Endothelial cell of umbilical vein (primary cell): ENCODE measurements around the gene OPCML. TPM values are rescaled to one million over a fixed set of nuclear protein-coding genes. Genes with fewer than 3 reads are reported as not detected.

Experiments
- BruUV-seq: library from RNA; stranded (reverse); fragments of 400-500 nt; replicated peaks from 2 replicates; lab custom pipeline; 2021; lab: Mats Ljungman, UMichigan
- CTCF ChIA-PET: fragments of 300-600, 350-600 bp; sonication (Branson Sonifier 250); formaldehyde crosslinking; loops from one replicate; lab custom pipeline; 2021; ENCODE audit warnings: antibody characterized with exemption, inconsistent platforms; lab: Charles Lee
- POLR2A ChIA-PET: fragments of 300-600, 350-600 bp; sonication (Branson Sonifier 250); formaldehyde crosslinking; loops from one replicate; lab custom pipeline; 2021; ENCODE audit warnings: antibody characterized with exemption, inconsistent platforms; lab: Charles Lee
- DNase-seq: peaks from one replicate; pipeline ENCODE4 v3.0.0-alpha.2; 2011; ENCODE audit warnings: low read depth, low spot score
- FAIRE-seq: peaks from 2 replicates; lab custom pipeline; 2011; peaks lifted over from hg19 to GRCh38; lab: Jason Lieb, UNC
- H2AFZ ChIP-seq: 2 replicates; pipeline ENCODE4 v1.6.0; 2012; ENCODE audit warnings: low read depth, low read length, control low read depth, inconsistent platforms
- H3K27ac ChIP-seq: 2 replicates; pipeline ENCODE4 v1.5.1; 2011; ENCODE audit warnings: low read depth, mild to moderate bottlenecking, control low read depth, low read length, moderate library complexity; ENCODE audit not compliant: insufficient read depth
- H3K27me3 ChIP-seq, 2 experiments: 2 replicates each; pipeline versions ENCODE4 v1.6.0 to v1.6.1; 2011; ENCODE audit warnings: low read length in 2 of 2, mixed read lengths in 1 of 2; ENCODE audit not compliant: control insufficient read depth in 2 of 2, insufficient read depth in 2 of 2
- H3K36me3 ChIP-seq, 2 experiments: 2 replicates in 1 of 2; 3 replicates in 1 of 2; pipeline ENCODE4 v1.5.1; 2011; ENCODE audit warnings: low read length in 2 of 2, mild to moderate bottlenecking in 1 of 2, moderate library complexity in 1 of 2; ENCODE audit not compliant: control insufficient read depth in 2 of 2, insufficient read depth in 2 of 2; ENCODE audit errors: extremely low read depth in 1 of 2
- H3K4me1 ChIP-seq: 3 replicates; pipeline ENCODE4 v1.5.1; 2011; ENCODE audit warnings: mild to moderate bottlenecking, low read length; ENCODE audit not compliant: control insufficient read depth, insufficient read depth; ENCODE audit errors: extremely low read depth
- H3K4me2 ChIP-seq: 2 replicates; pipeline ENCODE4 v1.6.1; 2011; ENCODE audit warnings: low read length, control low read depth, mixed read lengths; ENCODE audit not compliant: insufficient read depth
- H3K4me3 ChIP-seq, 3 experiments: fragments of 200-600 bp in 1 of 3; sonication (generic), shearing (Covaris generic) in 1 of 3; replicated peaks in 1 of 3; 2 replicates each; pipeline ENCODE4 v1.5.1; 2011 to 2016; ENCODE audit warnings: control low read depth in 3 of 3, low read length in 3 of 3, mild to moderate bottlenecking in 2 of 3, inconsistent platforms in 1 of 3, low read depth in 1 of 3, moderate library complexity in 1 of 3; ENCODE audit not compliant: insufficient read depth in 1 of 3
- H3K79me2 ChIP-seq: 2 replicates; pipeline ENCODE4 v1.6.0; 2012; ENCODE audit warnings: low read length, inconsistent platforms; ENCODE audit not compliant: control insufficient read depth, insufficient read depth
- H3K9ac ChIP-seq: replicated peaks from 2 replicates; pipeline ENCODE3; 2011; ENCODE audit warnings: low read length, control low read depth; ENCODE audit not compliant: insufficient read depth; ENCODE audit errors: extremely low read depth
- H3K9me1 ChIP-seq: replicated peaks from 3 replicates; pipeline ENCODE4 v1.6.0; 2011; ENCODE audit warnings: mild to moderate bottlenecking, low read length; ENCODE audit not compliant: control insufficient read depth, insufficient read depth; ENCODE audit errors: extremely low read depth
- H3K9me3 ChIP-seq: replicated peaks from 2 replicates; pipeline ENCODE4 v1.5.1; 2012; ENCODE audit warnings: low read length, inconsistent platforms; ENCODE audit not compliant: control insufficient read depth, insufficient read depth
- H4K20me1 ChIP-seq: replicated peaks from 2 replicates; pipeline ENCODE3; 2011; ENCODE audit warnings: mild to moderate bottlenecking, low read length; ENCODE audit not compliant: control insufficient read depth, insufficient read depth; ENCODE audit errors: extremely low read depth
- EZH2 ChIP-seq: IDR thresholded peaks from 2 replicates; pipeline ENCODE4 v1.6.1; 2012; ENCODE audit warnings: borderline replicate concordance, low read depth, mild to moderate bottlenecking, moderate library complexity, low read length, inconsistent platforms; ENCODE audit not compliant: severe bottlenecking
- FOS ChIP-seq: IDR thresholded peaks from 2 replicates; pipeline ENCODE4 v1.6.1; 2011; ENCODE audit warnings: mild to moderate bottlenecking, low read length, moderate library complexity, borderline replicate concordance; ENCODE audit not compliant: insufficient read depth
- GATA2 ChIP-seq: IDR thresholded peaks from 2 replicates; pipeline ENCODE4 v1.7.0; 2011; ENCODE audit warnings: low read depth, mild to moderate bottlenecking, moderate library complexity, mixed read lengths, low read length; ENCODE audit not compliant: insufficient read length, insufficient read depth
- JUN ChIP-seq: IDR thresholded peaks from 2 replicates; pipeline ENCODE4 v1.6.1; 2011; ENCODE audit warnings: borderline replicate concordance, low read depth; ENCODE audit not compliant: insufficient read length, insufficient read depth
- MYC ChIP-seq: IDR thresholded peaks from one replicate; pipeline ENCODE4 v1.6.1; 2011; ENCODE audit warnings: mild to moderate bottlenecking, low read depth, low read length
- POLR2A ChIP-seq: IDR thresholded peaks from 2 replicates; pipeline ENCODE4 v1.6.1; 2012; ENCODE audit warnings: low read depth, mild to moderate bottlenecking, control low read depth, low read length
- POLR2AphosphoS5 ChIP-seq: IDR thresholded peaks from 2 replicates; pipeline ENCODE4 v1.6.1; 2012; ENCODE audit warnings: low read depth, mild to moderate bottlenecking, control low read depth, low read length, moderate library complexity; ENCODE audit not compliant: insufficient read depth
- dilution Hi-C: fragments of 300-500 bp; cut with MboI; formaldehyde crosslinking; loops from one replicate; pipeline ENCODE4 v1.15.0; 2019; ENCODE audit warnings: low sequenced_read_pairs; ENCODE audit not compliant: extremely low pct_ligation_motif_present
- intact Hi-C: fragments of 100-400 bp; cut with micrococcal nuclease; formaldehyde crosslinking; loops from one replicate; pipeline ENCODE4 v1.10.0; 2022
- polyA plus RNA-seq, 4 experiments: library from polyadenylated mRNA; depleted of rRNA in 3 of 4; stranded (reverse) in 3 of 4; unstranded in 1 of 4; fragments of >200 nt; gene quantifications; 2 replicates each; pipeline versions ENCODE4 v1.2.1 to v1.2.3, GENCODE V29; 2011 to 2012; ENCODE audit warnings: missing spikeins in 1 of 4
- total RNA-seq: library from RNA; stranded (reverse); gene quantifications from 2 replicates; pipeline ENCODE4 v1.2.3, GENCODE V29; 2021
- TF ChIP-seq, protein P1 (sequence below): IDR thresholded peaks from 2 replicates; pipeline ENCODE4 v1.6.1; 2011; ENCODE audit not compliant: insufficient read depth, insufficient read length
- TF ChIP-seq, protein P2 (sequence below), 2 donors: IDR thresholded peaks; 1 replicate in 1 of 2; 2 replicates in 1 of 2; pipeline ENCODE4 v1.5.1; 2011; ENCODE audit warnings: low read length in 2 of 2, mild to moderate bottlenecking in 2 of 2, moderate library complexity in 2 of 2, control low read depth in 1 of 2, inconsistent platforms in 1 of 2, low read depth in 1 of 2; ENCODE audit not compliant: insufficient read depth in 1 of 2; ENCODE audit errors: extremely low read depth in 1 of 2

Gene OPCML
- total and polyA plus RNA-seq, 2 donors (not counting 3 experiments of a cell fraction or from before 2014, with no cell fraction given), result not detected

DNA sequence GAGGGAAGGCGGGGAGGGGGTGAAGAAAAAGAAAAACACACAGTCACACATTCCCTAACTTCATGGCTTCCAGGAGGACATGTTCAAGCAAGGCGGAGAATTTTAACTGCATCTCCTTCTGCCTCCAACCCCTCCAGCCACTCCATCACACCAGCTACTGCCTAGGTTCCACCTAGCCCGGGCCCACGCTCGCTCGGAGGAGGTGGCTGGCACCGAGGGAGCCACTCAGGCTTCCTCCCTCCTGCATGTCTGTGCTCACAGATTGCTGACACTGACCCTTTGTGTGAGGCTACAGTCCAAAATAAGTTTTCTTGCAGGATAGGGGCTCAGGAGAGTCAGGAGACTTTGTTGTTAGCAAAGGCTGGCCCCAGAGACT lies 9.4 kb upstream of the OPCML start:
- dilution Hi-C loops, result no loop called here
- H3K9ac ChIP-seq, result no peak overlapping the region
- H3K4me2 ChIP-seq, result no peak overlapping the region
- ChIA-PET CTCF (no interaction called here), POLR2A (no interaction called here)
- intact Hi-C loops, result no loop called here
- peaks cover 3% of the 10 kb centered on the region for H3K9me3 ChIP-seq
- no peaks in the 10 kb centered on the region for H4K20me1 ChIP-seq
- no peaks in the 10 kb centered on the region for H3K36me3 ChIP-seq
- H3K4me1 ChIP-seq, result no peaks in the 10 kb centered on the region
- no peak for DNase-seq
- TF ChIP-seq POLR2AphosphoS5 (no peak), EZH2 (no peak), FOS (no peak)
- H3K27me3 ChIP-seq, result no peaks in the 10 kb centered on the region
- no peaks in the 10 kb centered on the region for H3K79me2 ChIP-seq
- H3K27ac ChIP-seq, result no peak overlapping the region
- no peak for FAIRE-seq
- H2AFZ ChIP-seq, result no peak overlapping the region
- H3K4me3 ChIP-seq, result no peak overlapping the region
- no peaks in the 10 kb centered on the region for H3K9me1 ChIP-seq
- no TSS peak for BruUV-seq

DNA sequence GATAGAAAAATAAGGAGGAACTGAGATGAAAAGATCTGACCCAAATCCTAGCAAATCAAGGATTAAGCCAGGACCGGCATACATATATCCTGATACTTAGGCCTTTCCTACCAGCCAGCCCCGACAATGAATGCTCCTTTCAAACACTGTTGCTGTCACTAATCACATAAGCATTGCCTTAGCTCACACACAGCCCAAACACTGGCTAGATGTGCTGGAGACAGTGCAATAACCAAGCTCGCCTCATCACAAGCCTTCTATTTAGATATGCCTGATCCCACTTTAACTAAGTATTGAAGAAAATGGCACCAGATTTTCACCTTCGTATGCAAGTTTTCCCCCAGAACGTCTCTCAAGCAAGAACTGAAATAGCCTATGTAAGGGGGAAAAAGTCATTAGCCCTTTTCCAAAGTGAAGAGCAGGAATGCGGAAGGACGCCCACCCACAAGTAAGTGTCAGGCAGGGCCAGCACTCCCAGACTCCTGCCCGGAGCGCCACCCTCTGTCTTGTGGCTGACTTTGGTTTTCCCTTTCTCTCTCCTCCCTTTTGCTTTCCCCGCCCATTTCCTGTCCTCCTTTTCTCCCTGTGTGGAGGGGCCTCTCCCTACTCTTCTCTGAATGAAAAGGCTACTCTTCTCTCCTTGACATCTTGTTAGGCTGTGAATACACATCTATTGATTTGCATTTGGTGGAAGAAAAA lies 8.9 kb upstream of the OPCML start:
- DNase-seq (no peak), FAIRE-seq (no peak)
- TF ChIP-seq FOS (no peak), POLR2A (no peak), EZH2 (no peak), GATA2 (no peak), JUN (no peak), POLR2AphosphoS5 (no peak), MYC (no peak)
- TF ChIP-seq, protein P1, sequence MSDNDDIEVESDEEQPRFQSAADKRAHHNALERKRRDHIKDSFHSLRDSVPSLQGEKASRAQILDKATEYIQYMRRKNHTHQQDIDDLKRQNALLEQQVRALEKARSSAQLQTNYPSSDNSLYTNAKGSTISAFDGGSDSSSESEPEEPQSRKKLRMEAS, result no peak
- TF ChIP-seq, protein P2, sequence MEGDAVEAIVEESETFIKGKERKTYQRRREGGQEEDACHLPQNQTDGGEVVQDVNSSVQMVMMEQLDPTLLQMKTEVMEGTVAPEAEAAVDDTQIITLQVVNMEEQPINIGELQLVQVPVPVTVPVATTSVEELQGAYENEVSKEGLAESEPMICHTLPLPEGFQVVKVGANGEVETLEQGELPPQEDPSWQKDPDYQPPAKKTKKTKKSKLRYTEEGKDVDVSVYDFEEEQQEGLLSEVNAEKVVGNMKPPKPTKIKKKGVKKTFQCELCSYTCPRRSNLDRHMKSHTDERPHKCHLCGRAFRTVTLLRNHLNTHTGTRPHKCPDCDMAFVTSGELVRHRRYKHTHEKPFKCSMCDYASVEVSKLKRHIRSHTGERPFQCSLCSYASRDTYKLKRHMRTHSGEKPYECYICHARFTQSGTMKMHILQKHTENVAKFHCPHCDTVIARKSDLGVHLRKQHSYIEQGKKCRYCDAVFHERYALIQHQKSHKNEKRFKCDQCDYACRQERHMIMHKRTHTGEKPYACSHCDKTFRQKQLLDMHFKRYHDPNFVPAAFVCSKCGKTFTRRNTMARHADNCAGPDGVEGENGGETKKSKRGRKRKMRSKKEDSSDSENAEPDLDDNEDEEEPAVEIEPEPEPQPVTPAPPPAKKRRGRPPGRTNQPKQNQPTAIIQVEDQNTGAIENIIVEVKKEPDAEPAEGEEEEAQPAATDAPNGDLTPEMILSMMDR (IDR thresholded peaks at IDR 0.05; ENCODE audit: extremely low read depth in 1 of 2, insufficient read depth in 1 of 2, low read depth in 1 of 2, low read length in 2 of 2), result no peak
- no TSS peak for BruUV-seq
- no peaks in the 10 kb centered on the region for H3K27me3 ChIP-seq
- no peak overlapping the region for H3K9ac ChIP-seq
- H4K20me1 ChIP-seq, result no peaks in the 10 kb centered on the region
- H3K9me3 ChIP-seq, result peaks cover 2% of the 10 kb centered on the region
- no peaks in the 10 kb centered on the region for H3K4me1 ChIP-seq
- H3K27ac ChIP-seq, result no peak overlapping the region
- dilution Hi-C loops, result no loop called here
- CTCF ChIA-PET, result no interaction called here
- H3K4me3 ChIP-seq, result no peak overlapping the region
- intact Hi-C loops, result no loop called here
- H2AFZ ChIP-seq, result no peak overlapping the region
- no peaks in the 10 kb centered on the region for H3K79me2 ChIP-seq
- H3K4me2 ChIP-seq, result no peak overlapping the region
- H3K9me1 ChIP-seq, result no peaks in the 10 kb centered on the region
- POLR2A ChIA-PET, result no interaction called here
- no peaks in the 10 kb centered on the region for H3K36me3 ChIP-seq
